Endothelial cell of hepatic sinusoid (primary cell): ENCODE measurements around the gene LRRC45.
"Not testable (repeated sequence)": the region's sequence is repeated elsewhere in the genome, so short reads cannot be mapped to it uniquely, and the experiment has no call there.

Experiments used
- in situ Hi-C: cut with HindIII; loops from 2 replicates; pipeline ENCODE4 v1.10.0; 2017; ENCODE audit warnings: low sequenced_read_pairs

The LRRC45 gene

GRCh38 chr17:82022981-82023446, at the start of gene LRRC45:
LRRC45 (plus strand) TSS chr17:82023305; CDS start chr17:82023644, 339 bp downstream.
- in situ Hi-C loops, result no loop called here

- in situ Hi-C loops, result loop anchor here (10.0 kb wide), 2 partner anchors 59 to 61 kb away; partner anchors contain the start of genes DCXR, PCYT2, RAC3 and SIRT7
Observed at GRCh38 chr17:81973432-81973831, 49.7 kb upstream of the LRRC45 start.

GRCh38 chr17:81976332-81977210, 46.5 kb upstream of the LRRC45 start:
- in situ Hi-C loops, result loop anchor here (10.0 kb wide), 2 partner anchors 58 to 62 kb away; partner anchors contain the start of genes DCXR, PCYT2, RAC3 and SIRT7

GRCh38 chr17:81977211-81977808, 45.8 kb upstream of the LRRC45 start, which contains the start of gene ASPSCR1:
ASPSCR1 (plus strand) TSS chr17:81977629; CDS start chr17:81977647, 18 bp downstream.
- in situ Hi-C loops, result loop anchor here (10.0 kb wide), 2 partner anchors 57 to 63 kb away; partner anchors contain the start of genes DCXR, PCYT2, RAC3 and SIRT7

GRCh38 chr17:81978524-81979298, 44.4 kb upstream of the LRRC45 start:
- in situ Hi-C loops, result loop anchor here (10.0 kb wide), 2 partner anchors 56 to 64 kb away; partner anchors contain the start of genes DCXR, PCYT2, RAC3 and SIRT7

GRCh38 chr17:81980122-81980521, 43.0 kb upstream of the LRRC45 start:
- in situ Hi-C loops, result no loop called here

- in situ Hi-C loops, result no loop called here
Observed at GRCh38 chr17:81980707-81981343, 42.3 kb upstream of the LRRC45 start.

- in situ Hi-C loops, result not testable (repeated sequence)
Observed at GRCh38 chr17:81981511-81981910, 41.6 kb upstream of the LRRC45 start.

GRCh38 chr17:81983011-81983638, 40.0 kb upstream of the LRRC45 start:
- in situ Hi-C loops, result no loop called here

GRCh38 chr17:81983639-81984373, 39.3 kb upstream of the LRRC45 start:
- in situ Hi-C loops, result no loop called here

GRCh38 chr17:81984773-81985410, 38.2 kb upstream of the LRRC45 start:
- in situ Hi-C loops, result no loop called here

GRCh38 chr17:81986606-81987005, 36.5 kb upstream of the LRRC45 start:
- in situ Hi-C loops, result no loop called here

- in situ Hi-C loops, result no loop called here
Observed at GRCh38 chr17:81987161-81987770, 35.8 kb upstream of the LRRC45 start.

GRCh38 chr17:81990836-81991683, 32.0 kb upstream of the LRRC45 start:
- in situ Hi-C loops, result no loop called here

- in situ Hi-C loops, result no loop called here
Observed at GRCh38 chr17:81991684-81992305, 31.3 kb upstream of the LRRC45 start.

GRCh38 chr17:81992306-81993102, 30.6 kb upstream of the LRRC45 start:
- in situ Hi-C loops, result no loop called here
